ENCODE results near the gene HPCAL1. TPM values are rescaled to one million over a fixed set of nuclear protein-coding genes. Genes with fewer than 3 reads are reported as not detected.

The HPCAL1 gene
- total RNA-seq, 4 donors from 2014 or later, result 34.5 to 54.2 (median 41.3) TPM

GRCh38 chr2:10357193-10358169, 54.8 kb downstream of the HPCAL1 start:
- TF ChIP-seq EP300 (IDR thresholded peaks at IDR 0.05), result no peak
- TF ChIP-seq POLR2AphosphoS5 (IDR thresholded peaks at IDR 0.05), result no peak
- TF ChIP-seq CTCF (IDR thresholded peaks at IDR 0.05), result no peak
- no peak for TF ChIP-seq POLR2A (IDR thresholded peaks at IDR 0.05; ENCODE audit: low read depth)
- 87% methylated on average over 24 of the region's 24 CpGs for WGBS
- Histone ChIP-seq H3K36me3 (peaks cover 0 to 21% (median 18%) of the 10 kb centered on the region in 4 donors), H3K27me3 (no peaks in the 10 kb centered on the region), H3K4me1 (peaks cover 0 to 10% (median 3%) of the 10 kb centered on the region in 4 donors), H3K4me3 (no peak overlapping the region), H3K9me3 (no peaks in the 10 kb centered on the region), H3K27ac (replicated peaks in 1 of 4) (no peak overlapping the region)
- intact Hi-C loops (cut with DNase I), result no loop called here
- DNase-seq (ENCODE audit: extremely low spot score), result no peak

- TF ChIP-seq CTCF (IDR thresholded peaks at IDR 0.05), result no peak
- TF ChIP-seq POLR2A (IDR thresholded peaks at IDR 0.05; ENCODE audit: low read depth), result no peak
- no peak for TF ChIP-seq POLR2AphosphoS5 (IDR thresholded peaks at IDR 0.05)
- no peak for TF ChIP-seq EP300 (IDR thresholded peaks at IDR 0.05)
- intact Hi-C loops (cut with DNase I), result no loop called here
- Histone ChIP-seq H3K4me1 (peaks cover 0 to 10% (median 3%) of the 10 kb centered on the region in 4 donors), H3K27ac (replicated peaks in 1 of 4) (no peak overlapping the region), H3K27me3 (no peaks in the 10 kb centered on the region), H3K36me3 (peaks cover 0 to 20% (median 16%) of the 10 kb centered on the region in 4 donors), H3K4me3 (no peak overlapping the region), H3K9me3 (no peaks in the 10 kb centered on the region)
- 89% methylated on average over 8 of the region's 8 CpGs for WGBS
- DNase-seq (ENCODE audit: extremely low spot score), result no peak
Measured at GRCh38 chr2:10359246-10359645, 56.5 kb downstream of the HPCAL1 start.

GRCh38 chr2:10359731-10360329, 57.1 kb downstream of the HPCAL1 start:
- DNase-seq (ENCODE audit: extremely low spot score), result no peak
- intact Hi-C loops (cut with DNase I), result no loop called here
- no peak overlapping the region for H3K4me3 ChIP-seq
- no peaks in the 10 kb centered on the region for H3K27me3 ChIP-seq
- no peak overlapping the region for H3K27ac ChIP-seq (replicated peaks in 1 of 4)
- 92% methylated on average over 21 of the region's 21 CpGs for WGBS
- no peak for TF ChIP-seq POLR2AphosphoS5 (IDR thresholded peaks at IDR 0.05)
- no peak for TF ChIP-seq CTCF (IDR thresholded peaks at IDR 0.05)
- no peak for TF ChIP-seq POLR2A (IDR thresholded peaks at IDR 0.05; ENCODE audit: low read depth)
- no peak for TF ChIP-seq EP300 (IDR thresholded peaks at IDR 0.05)
- H3K4me1 ChIP-seq, result peaks cover 0 to 10% (median 3%) of the 10 kb centered on the region in 4 donors
- H3K36me3 ChIP-seq, result peaks cover 0 to 14% (median 11%) of the 10 kb centered on the region in 4 donors
- no peaks in the 10 kb centered on the region for H3K9me3 ChIP-seq

GRCh38 chr2:10360460-10360849, 57.8 kb downstream of the HPCAL1 start:
- Histone ChIP-seq H3K27ac (replicated peaks in 1 of 4) (no peak overlapping the region), H3K9me3 (no peaks in the 10 kb centered on the region), H3K27me3 (no peaks in the 10 kb centered on the region), H3K36me3 (peaks cover 0 to 14% (median 11%) of the 10 kb centered on the region in 4 donors), H3K4me1 (peaks cover 0 to 10% (median 3%) of the 10 kb centered on the region in 4 donors), H3K4me3 (no peak overlapping the region)
- intact Hi-C loops (cut with DNase I), result no loop called here
- DNase-seq (ENCODE audit: extremely low spot score), result no peak
- TF ChIP-seq EP300 (IDR thresholded peaks at IDR 0.05), result no peak
- no peak for TF ChIP-seq POLR2AphosphoS5 (IDR thresholded peaks at IDR 0.05)
- TF ChIP-seq POLR2A (IDR thresholded peaks at IDR 0.05; ENCODE audit: low read depth), result no peak
- no peak for TF ChIP-seq CTCF (IDR thresholded peaks at IDR 0.05)
- WGBS, result 95% methylated on average over 8 of the region's 8 CpGs
